Activated B cell treated with CpG ODN at 0.5 μM for 24 hours (primary cell): ENCODE measurements around the gene RCOR2. TPM values are rescaled to one million over a fixed set of nuclear protein-coding genes. Genes with fewer than 3 reads are reported as not detected.

Experiments
- ATAC-seq: fragments of 200-7000 bp; cut with Tn5 transposase; one replicate; pipeline ENCODE4 v1.10.0; 2021; ENCODE audit warnings: low read depth, mild to moderate bottlenecking, moderate library complexity
- CTCF ChIA-PET: fragments of 350-600 bp; sonication (Branson Sonifier 250); formaldehyde crosslinking; loops from one replicate; lab custom pipeline; 2021; ENCODE audit warnings: antibody characterized with exemption; lab: Charles Lee
- POLR2A ChIA-PET: fragments of 350-600 bp; sonication (Branson Sonifier 250); formaldehyde crosslinking; loops from one replicate; lab custom pipeline; 2021; ENCODE audit warnings: antibody characterized with exemption; lab: Charles Lee
- DNase-seq: peaks from one replicate; pipeline ENCODE4 v3.0.0; 2022
- H3K27ac Mint-ChIP-seq: one replicate; pipeline ENCODE4 v1.8.0; 2020; ENCODE audit warnings: mixed read lengths
- H3K27me3 Mint-ChIP-seq: one replicate; pipeline ENCODE4 v1.8.0; 2021; ENCODE audit warnings: mixed read lengths
- H3K36me3 Mint-ChIP-seq: one replicate; pipeline ENCODE4 v1.8.0; 2021; ENCODE audit warnings: low read depth, mixed read lengths
- H3K4me1 Mint-ChIP-seq: one replicate; pipeline ENCODE4 v1.8.0; 2021; ENCODE audit warnings: mixed read lengths
- H3K4me3 Mint-ChIP-seq: one replicate; pipeline ENCODE4 v1.8.0; 2020; ENCODE audit warnings: mild to moderate bottlenecking, mixed read lengths
- H3K9me3 Mint-ChIP-seq: one replicate; pipeline ENCODE4 v1.8.0; 2020; ENCODE audit warnings: mixed read lengths
- CTCF ChIP-seq: fragments of 200-600 bp; IDR thresholded peaks from one replicate; pipeline ENCODE4 v1.8.0; 2022; ENCODE audit warnings: antibody characterized with exemption, mild to moderate bottlenecking
- intact Hi-C: fragments of 100-400 bp; cut with micrococcal nuclease; formaldehyde crosslinking; loops from one replicate; pipeline ENCODE4 v1.15.1; 2024
- total RNA-seq: library from RNA; stranded (reverse); gene quantifications from 2 replicates; pipeline ENCODE4 v1.2.3, GENCODE V29; 2022

Gene RCOR2
- total RNA-seq, 1 donor from 2014 or later = not detected

GRCh38 chr11:63911876-63912275 lies 5.1 kb downstream of the RCOR2 start:
- Mint-ChIP-seq H3K27me3 (peaks cover 2% of the 10 kb centered on the region), H3K4me3 (no peak overlapping the region), H3K27ac (no peak overlapping the region), H3K36me3 (peaks cover 25% of the 10 kb centered on the region), H3K4me1 (peaks cover 3% of the 10 kb centered on the region), H3K9me3 (no peaks in the 10 kb centered on the region)
- ChIA-PET CTCF (no interaction called here), POLR2A (no interaction called here)
- no peak for DNase-seq
- ATAC-seq = no peak
- no peak for TF ChIP-seq CTCF
- intact Hi-C loops = no loop called here

GRCh38 chr11:63911440-63911839 lies 5.5 kb downstream of the RCOR2 start:
- ChIA-PET POLR2A (no interaction called here), CTCF (interaction anchor here (1.2 kb wide), 1 partner anchor 9 kb away, joined by 3 read pairs; no protein-coding TSS in a partner anchor)
- Mint-ChIP-seq H3K27ac (no peak overlapping the region), H3K27me3 (peaks cover 2% of the 10 kb centered on the region), H3K4me1 (peaks cover 3% of the 10 kb centered on the region), H3K9me3 (no peaks in the 10 kb centered on the region), H3K36me3 (peaks cover 29% of the 10 kb centered on the region), H3K4me3 (no peak overlapping the region)
- DNase-seq = no peak
- intact Hi-C loops = no loop called here
- no peak for TF ChIP-seq CTCF
- ATAC-seq = no peak

- H3K4me3 Mint-ChIP-seq = no peak overlapping the region
- ChIA-PET POLR2A (no interaction called here), CTCF (interaction anchor here (1.2 kb wide), 1 partner anchor 10 kb away, joined by 3 read pairs; no protein-coding TSS in a partner anchor)
- no peaks in the 10 kb centered on the region for H3K4me1 Mint-ChIP-seq
- H3K27ac Mint-ChIP-seq = no peak overlapping the region
- no peaks in the 10 kb centered on the region for H3K9me3 Mint-ChIP-seq
- H3K27me3 Mint-ChIP-seq = peaks cover 2% of the 10 kb centered on the region
- intact Hi-C loops = no loop called here
- H3K36me3 Mint-ChIP-seq = peaks cover 35% of the 10 kb centered on the region
- no peak for TF ChIP-seq CTCF
- no peak for ATAC-seq
- DNase-seq = no peak
Observed at GRCh38 chr11:63910675-63911074, 6.3 kb downstream of the RCOR2 start.

GRCh38 chr11:63909591-63910506 lies 7.1 kb downstream of the RCOR2 start:
- no peak for DNase-seq
- H3K27ac Mint-ChIP-seq = no peak overlapping the region
- H3K4me1 Mint-ChIP-seq = no peaks in the 10 kb centered on the region
- TF ChIP-seq CTCF = no peak
- no peaks in the 10 kb centered on the region for H3K27me3 Mint-ChIP-seq
- POLR2A ChIA-PET = interaction anchor here (0.6 kb wide), 1 partner anchor 1087 kb away, joined by 3 read pairs; no protein-coding TSS in a partner anchor
- ATAC-seq = no peak
- intact Hi-C loops = no loop called here
- H3K36me3 Mint-ChIP-seq = peaks cover 43% of the 10 kb centered on the region
- H3K4me3 Mint-ChIP-seq = no peak overlapping the region
- H3K9me3 Mint-ChIP-seq = no peaks in the 10 kb centered on the region
- CTCF ChIA-PET = no interaction called here

- no peaks in the 10 kb centered on the region for H3K27me3 Mint-ChIP-seq
- DNase-seq (no peak), ATAC-seq (no peak)
- H3K36me3 Mint-ChIP-seq = peaks cover 54% of the 10 kb centered on the region
- TF ChIP-seq CTCF = no peak
- intact Hi-C loops = no loop called here
- H3K4me1 Mint-ChIP-seq = no peaks in the 10 kb centered on the region
- ChIA-PET CTCF (no interaction called here), POLR2A (no interaction called here)
- H3K27ac Mint-ChIP-seq = no peak overlapping the region
- H3K4me3 Mint-ChIP-seq = no peak overlapping the region
- no peaks in the 10 kb centered on the region for H3K9me3 Mint-ChIP-seq
Observed at GRCh38 chr11:63908631-63909401, 8.1 kb downstream of the RCOR2 start.
